ENCODE data around the gene DYNC2H1. TPM values are rescaled to one million over a fixed set of nuclear protein-coding genes. Genes with fewer than 3 reads are reported as not detected.

DYNC2H1 gene
- total RNA-seq, 1 donor from 2014 or later, result 94.2 TPM

DNA sequence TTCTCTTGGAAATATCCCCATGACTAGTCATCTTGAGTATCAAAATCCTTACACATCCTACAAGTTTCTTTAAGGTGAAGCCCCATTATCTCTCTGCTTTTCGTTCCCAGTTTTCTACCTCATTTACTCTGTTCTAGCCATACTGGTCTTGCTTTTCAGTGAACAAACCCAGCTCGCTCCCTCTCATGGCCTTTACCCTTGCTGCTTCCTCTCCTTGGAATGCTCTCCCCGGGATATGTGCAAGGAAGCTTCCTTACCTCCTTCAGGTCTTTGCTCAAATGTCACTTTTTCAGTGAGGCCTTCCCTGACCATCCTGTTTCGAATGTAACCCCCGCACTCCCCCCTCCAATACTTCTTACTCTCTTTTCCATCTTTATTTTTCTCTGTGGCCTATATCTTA is 331.8 kb downstream of the DYNC2H1 start:
- DNase-seq (ENCODE audit: low spot score in 2 of 2) (no peak), FAIRE-seq (no peak)

DNA sequence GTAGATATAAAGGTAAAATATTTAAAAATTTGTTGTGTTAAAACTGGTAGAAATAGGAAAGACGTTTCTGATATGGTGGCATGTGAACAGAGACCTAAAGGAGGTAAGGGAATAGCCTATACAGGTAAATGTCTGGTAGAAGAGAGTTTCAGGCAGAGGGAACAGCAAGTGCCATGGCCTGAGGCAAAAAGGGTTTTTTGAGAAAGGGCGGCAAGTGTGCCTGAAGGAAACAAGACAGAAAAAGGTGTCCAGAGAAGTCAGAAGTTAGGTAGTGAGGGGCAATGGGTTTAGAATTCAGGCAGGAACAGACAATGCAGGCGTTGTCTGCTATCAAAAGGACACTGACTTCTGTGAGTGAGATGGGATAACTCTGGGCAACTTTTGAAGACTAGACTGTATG is 339.7 kb downstream of the DYNC2H1 start:
- DNase-seq (ENCODE audit: low spot score in 2 of 2), result no peak
- no peak for FAIRE-seq

DNA sequence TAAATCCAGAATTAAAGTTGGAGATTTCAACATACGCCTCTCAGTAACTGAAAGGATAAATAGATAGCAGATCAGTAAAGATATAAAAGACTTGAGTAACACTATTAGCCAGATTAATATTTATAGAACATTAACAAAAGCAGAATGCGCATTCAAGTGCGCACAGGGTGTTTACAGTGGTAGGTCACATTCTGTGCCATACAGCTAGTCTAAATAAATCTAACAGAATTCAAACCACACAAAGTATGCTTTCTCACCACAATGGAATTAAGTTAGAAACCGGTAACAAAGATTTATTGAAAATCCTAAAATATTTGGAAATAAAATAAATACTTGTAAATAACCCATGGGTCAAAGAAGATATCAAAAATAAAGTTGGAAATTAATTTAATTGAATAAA is 341.0 kb downstream of the DYNC2H1 start:
- FAIRE-seq, result no peak
- DNase-seq (ENCODE audit: low spot score in 2 of 2), result no peak

DNA sequence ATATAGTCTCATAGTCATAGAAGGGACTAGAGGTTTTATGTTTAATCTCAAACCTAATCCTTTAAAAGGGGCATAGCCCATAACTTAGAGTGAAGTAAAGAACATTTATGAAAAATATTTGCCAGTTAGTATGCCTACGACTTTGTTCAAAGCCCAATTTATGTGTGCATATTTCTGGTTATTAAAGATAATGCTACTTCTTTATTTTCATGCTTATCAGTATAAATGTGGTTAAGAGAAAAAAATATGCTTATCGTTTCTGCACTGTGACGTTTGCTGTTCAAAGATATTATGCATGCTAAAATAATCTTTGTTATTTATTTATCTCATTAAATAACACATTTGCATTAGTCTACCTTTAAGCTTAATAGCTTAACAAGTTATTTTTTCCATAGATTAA is 343.9 kb downstream of the DYNC2H1 start:
- DNase-seq (ENCODE audit: low spot score in 2 of 2) (no peak), FAIRE-seq (no peak)

DNA sequence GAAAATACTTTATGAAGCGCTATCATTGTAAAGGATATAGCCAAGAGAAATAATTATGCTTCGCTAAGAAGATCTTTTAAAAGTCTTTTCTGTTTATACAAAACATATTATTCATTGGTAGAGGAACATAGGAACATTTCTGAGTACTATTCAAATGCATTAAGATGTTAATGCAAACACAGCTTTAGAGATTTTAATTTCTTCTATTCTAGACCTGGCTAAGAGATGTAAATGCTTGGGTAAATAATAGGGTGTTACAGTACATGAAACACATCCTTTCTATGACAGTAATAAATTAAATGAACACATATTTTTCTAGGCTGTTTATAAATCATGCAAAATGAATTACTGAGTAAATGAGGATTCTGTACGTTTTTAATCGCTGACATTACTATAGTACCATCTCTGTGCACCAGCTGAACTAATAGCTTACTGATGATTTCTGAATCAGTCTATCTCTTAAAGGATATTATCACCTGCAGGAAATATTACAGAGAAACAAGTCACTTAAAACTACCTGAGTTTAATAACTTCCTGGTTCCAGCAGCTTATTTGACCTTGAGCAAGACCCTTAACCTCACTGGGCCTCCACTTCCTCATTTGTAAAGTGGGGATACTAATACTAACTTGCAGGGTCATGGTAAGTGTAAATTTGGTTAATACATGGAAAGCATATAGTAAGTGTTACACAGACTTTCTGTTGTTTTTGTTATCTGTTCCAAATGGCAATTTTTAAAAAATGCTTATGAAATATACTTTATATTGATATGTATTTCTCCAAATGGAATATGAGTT is 344.9 kb downstream of the DYNC2H1 start:
- FAIRE-seq, result no peak
- DNase-seq (ENCODE audit: low spot score in 2 of 2), result no peak

DNA sequence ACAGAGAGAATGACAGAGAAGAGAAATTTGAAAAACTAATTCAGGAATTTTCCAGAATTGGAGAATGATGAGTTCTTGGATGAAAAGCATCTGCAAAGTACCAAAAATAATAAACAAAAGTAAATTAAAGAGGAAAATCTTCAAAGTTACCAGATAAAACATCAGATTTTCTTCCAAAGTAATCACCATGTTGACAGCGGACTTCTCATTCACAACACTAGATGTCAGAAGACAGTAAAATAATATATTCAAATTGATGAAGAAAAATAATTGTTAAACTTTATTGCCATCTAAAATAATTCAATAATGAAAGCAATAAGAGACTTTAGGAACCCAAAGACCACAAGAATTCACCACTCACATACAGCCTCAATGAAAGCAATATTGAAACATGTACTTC is 355.2 kb downstream of the DYNC2H1 start:
- DNase-seq (ENCODE audit: low spot score in 2 of 2), result no peak
- no peak for FAIRE-seq

DNA sequence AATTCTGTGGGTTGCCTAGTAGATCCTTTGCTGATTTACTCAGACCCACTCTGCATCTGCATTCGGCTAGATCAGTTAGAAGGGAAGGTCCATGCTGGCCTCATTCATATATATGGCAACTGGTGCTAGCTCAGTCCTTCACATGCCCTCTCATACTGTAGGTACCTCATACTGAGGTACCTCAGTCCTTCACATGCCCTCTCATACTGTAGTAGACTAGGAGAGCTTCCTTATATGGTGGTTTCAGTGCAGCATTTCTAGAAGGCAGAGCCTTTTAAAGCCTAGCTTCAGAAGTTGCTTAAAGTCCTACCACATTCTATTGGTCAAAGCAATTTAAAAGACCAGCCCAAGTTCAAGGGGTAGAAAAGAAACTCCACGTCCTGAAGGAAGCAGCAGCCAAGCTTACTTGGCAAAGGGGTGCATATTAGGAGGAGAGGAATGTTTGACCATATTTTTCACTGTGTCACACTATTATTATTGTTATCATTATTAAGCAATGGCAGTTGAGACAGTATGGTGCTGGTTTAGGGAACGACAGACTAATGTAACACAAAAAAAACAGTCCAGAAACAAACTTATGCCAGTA is 356.4 kb downstream of the DYNC2H1 start:
- no peak for FAIRE-seq
- no peak for DNase-seq (ENCODE audit: low spot score in 2 of 2)

DNA sequence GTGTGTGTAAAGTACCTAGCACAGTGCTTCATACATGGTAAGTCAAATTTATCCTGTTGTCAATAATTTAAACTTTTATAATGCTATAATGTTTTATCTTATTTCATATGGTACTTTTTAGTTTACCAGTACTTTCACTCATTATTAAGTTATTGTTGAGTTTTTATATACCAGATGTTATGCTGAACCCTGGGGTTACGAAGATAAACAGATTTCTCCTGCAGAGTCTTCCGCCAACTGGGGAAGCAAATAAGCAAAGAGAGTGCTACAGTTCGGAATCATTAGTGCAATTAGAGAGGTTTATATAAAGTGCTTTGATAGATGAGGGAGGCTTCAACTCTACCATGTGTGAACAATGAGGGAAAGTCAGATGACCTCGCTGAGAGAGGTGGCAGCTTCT is 362.3 kb downstream of the DYNC2H1 start:
- no peak for FAIRE-seq

DNA sequence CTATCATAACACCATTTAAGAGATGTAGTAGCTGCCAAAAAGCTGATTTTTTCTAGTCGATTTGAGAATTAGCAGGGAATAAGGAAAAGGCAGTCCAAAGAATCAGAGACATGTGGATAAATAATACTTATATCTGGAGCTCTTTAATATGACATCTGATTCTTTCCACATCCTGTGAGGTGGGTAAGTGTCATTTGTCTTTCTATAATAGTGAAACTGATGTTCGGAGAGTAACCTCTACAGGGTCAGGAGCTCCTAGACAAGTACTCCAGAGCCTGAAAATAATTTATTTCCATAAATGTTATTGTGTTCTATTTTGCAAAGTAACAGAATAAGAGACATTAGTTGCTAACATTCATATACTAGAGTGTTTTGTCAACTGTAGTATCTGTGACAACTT is 367.6 kb downstream of the DYNC2H1 start:
- no peak for FAIRE-seq
- DNase-seq (ENCODE audit: low spot score in 2 of 2), result no peak

More for the DNA sequence above, 362.3 kb downstream of the DYNC2H1 start:
- DNase-seq (ENCODE audit: low spot score in 2 of 2), result no peak

DNA sequence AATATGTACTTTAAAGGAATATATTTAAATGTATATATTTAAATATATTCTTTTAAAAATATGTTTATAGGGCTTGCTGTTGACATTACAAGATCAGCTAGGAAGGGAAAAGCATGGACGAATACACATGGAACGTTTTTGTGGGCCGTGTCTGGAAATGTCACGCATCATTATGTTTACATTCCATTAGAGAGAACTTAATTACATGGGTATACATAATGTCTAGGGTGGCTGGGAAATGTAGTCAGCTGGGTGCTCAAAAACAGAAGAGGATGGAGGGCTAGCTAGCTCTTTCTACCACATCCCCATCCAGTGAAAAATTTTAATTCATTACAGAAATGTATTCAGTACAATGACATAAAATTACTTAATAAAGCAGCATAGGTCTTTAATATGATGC is 371.2 kb downstream of the DYNC2H1 start:
- no peak for FAIRE-seq
- DNase-seq (ENCODE audit: low spot score in 2 of 2), result no peak

DNA sequence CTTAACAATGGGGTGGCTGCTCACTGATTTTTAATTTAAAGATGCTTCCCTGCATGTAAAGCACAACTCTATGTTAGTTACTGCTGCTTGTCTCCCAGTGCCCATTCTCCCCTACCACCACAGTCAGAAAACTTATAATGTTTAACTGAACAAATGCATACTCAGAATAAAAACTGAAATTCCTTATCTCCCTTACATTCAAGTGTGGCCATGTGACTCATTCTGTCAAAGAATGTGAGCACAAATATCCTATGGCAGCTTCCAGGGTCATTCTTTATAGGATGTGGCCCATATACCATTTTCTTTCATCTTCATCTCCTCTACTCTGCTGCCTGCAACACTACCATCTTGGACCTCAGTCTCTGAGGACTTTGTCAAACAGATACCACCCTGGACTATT is 374.8 kb downstream of the DYNC2H1 start:
- no peak for DNase-seq (ENCODE audit: low spot score in 2 of 2)
- no peak for FAIRE-seq

DNA sequence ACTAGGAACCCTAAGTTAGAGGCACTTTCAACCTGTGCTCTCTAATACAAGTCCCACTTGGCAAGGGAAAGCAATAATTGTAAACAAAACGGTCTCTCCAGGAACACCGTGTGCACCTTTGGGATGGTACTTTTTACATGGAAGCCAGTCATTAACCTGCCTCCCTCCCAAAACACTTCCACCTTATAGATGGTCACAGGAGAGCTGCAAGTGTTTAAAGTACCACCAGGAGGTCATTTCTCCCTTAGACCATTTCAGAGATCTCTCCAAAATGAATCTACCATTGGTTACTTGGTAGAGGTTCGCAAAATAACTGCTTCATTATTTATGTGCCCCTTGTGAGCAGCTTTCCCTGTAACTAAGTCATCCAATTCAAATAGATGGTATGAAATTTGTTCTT is 375.3 kb downstream of the DYNC2H1 start:
- no peak for DNase-seq (ENCODE audit: low spot score in 2 of 2)
- FAIRE-seq, result no peak

DNA sequence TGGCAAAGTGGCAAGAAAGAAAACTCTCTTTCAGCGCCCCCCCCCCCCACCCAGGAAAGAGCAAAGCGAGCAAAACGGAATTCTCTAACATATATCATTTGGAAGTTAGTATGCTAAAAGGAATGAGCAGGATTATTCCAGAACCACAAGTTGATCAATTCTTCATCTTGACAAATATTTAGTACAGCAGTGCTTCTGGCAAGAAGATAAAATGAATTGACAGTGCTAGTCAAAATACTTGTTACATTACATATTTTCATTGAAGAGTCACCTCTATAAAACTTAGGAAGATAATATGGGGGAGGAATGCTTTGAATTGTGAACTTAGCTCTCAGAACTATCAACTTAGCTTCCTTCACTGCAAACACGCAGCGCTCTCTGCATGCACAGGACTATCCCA is 377.4 kb downstream of the DYNC2H1 start:
- DNase-seq (ENCODE audit: low spot score in 2 of 2) (no peak), FAIRE-seq (no peak)

DNA sequence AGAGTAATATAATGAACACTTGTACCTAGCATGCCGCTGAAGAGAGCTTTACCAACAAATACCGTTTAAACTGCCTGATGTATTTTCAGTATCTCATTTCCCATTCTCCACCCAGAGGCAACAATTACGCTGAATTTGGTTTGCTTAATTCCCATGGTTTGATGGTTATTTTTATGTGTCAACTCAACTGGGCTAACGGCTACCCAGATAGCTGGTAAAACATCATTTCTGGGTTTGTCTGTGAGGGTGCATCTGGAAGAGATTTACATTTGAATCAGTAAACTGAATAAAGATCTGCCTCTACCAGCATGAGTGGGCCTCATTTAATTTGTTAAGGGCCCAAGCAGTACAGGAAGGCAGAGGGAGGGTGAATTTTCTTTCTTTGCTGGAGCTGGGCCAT is 377.9 kb downstream of the DYNC2H1 start:
- DNase-seq (ENCODE audit: low spot score in 2 of 2), result no peak
- FAIRE-seq, result no peak

DNA sequence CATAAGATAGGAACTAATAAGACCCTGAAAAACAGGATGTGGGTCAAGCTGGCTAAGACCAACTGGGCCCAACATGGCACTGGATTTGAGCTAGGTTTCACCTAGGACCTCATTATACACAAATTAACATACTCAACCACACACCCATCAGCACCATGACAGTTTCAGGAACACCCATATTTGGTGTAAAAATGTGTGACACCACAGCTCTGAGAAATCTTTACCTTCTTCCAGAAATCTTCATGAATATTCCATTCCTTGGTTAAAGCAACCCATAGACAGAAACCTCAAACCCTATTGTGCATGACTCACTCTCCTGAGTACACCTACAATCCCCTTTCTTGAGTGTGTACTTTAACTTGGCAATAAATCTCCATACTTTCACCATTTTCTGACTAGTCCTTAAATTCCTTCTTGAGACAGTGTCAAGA is 378.8 kb downstream of the DYNC2H1 start:
- DNase-seq (ENCODE audit: low spot score in 2 of 2), result no peak
- no peak for FAIRE-seq

DNA sequence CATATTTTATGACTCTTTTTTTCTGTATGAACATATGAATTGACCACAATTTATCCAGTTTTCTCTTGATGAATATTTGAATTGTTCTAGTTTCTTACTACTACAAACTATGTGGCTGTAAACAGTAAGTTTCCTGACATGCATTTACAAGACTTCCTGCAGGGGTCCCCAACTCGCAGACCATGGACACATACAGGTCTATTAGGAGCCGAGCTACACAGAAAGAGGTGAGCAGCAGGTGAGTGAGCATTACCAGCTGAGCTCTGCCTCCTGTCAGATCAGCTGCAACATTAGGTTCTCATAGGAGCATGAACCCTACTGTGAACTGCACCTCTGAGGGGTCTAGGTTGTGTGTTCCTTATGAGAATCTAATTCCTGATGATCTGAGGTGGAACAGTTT is 379.4 kb downstream of the DYNC2H1 start:
- no peak for FAIRE-seq
- no peak for DNase-seq (ENCODE audit: low spot score in 2 of 2)

DNA sequence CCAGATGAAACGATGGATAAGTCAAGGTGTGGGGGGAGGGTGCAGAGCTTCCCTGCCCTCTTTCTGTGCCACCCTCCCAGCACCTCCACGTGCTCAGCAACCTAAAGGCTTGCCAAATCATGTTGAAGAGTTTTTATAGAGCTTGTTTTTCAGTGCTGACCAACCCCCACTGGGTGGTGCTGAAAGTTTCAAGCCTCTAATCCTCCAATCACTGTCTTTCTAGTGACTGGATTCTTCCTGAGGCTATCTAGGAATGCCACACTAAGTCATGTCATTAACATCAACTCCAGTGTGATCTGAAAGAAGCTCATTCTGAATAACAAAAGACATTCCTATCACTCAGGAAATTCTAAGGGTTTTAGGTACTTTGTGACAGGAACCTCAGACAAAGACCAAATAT is 382.6 kb downstream of the DYNC2H1 start:
- FAIRE-seq (no peak), DNase-seq (ENCODE audit: low spot score in 2 of 2) (no peak)

DNA sequence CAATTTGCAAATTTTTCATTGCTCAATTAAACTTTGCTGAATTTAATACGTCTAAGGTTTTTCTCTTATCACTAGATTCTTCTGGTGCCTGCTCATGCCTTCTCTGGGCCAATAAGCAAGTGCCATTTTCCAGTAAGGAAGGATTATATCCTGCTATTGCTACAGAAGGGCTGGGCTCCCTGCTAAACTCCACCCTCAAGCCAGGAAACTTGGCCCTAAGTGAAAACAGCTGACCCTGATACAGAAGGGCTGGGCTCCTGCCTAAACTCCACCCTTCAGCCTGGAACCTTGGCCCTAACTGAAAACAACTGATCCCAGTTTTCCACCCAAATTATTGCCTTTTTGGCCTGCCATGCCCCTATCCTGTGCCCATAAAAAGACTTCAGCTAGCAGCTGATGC is 385.3 kb downstream of the DYNC2H1 start:
- DNase-seq (ENCODE audit: low spot score in 2 of 2), result no peak
- no peak for FAIRE-seq

DNA sequence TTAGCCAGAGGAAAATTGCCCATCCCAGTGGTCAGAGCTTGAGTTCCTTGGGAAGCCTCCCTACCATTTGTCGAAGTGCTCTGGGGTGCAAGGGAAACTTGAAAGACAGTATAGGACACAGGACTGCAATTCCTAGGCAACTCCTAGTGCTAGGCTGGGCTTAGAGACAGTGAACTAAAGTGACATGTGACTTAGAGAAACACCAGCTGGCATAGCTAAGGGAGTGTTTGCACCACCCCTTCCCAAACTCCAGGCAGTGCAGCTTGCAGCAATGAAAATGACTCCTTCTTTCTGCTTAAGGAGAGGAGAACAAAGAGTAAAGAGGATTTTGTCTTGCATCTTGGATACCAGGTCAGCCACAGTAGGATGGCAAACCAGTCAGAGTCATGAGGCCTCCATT is 388.0 kb downstream of the DYNC2H1 start:
- no peak for FAIRE-seq
- DNase-seq (ENCODE audit: low spot score in 2 of 2), result no peak

DNA sequence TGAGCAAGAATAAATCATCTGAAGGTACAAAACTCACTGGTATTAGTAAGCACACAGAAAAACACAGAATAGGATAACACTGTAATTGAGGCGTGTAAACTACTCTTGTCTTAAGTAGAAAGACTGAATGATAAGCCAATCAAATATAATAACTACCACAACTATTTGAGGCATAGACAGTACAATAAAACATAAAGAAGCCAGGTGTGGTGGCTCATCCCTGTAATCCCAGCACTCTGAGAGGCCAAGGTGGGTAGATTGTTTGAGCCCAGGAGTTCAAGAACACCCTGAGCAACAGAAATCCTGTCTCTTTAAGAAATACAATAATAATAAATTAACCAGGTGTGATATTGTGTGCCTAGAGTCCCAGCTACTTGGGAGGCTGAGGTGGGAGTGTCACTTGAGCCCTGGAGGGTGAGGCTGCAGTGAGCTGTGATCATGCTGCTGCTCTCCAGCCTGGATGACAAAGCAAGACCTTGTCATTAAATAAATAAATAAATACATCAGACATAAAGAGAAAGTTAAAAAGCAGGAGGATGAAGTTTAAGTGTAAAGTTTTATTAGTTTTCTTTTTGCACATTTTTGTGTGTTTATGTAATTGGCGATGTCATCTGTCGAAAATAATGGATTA is 390.6 kb downstream of the DYNC2H1 start:
- FAIRE-seq (no peak), DNase-seq (ENCODE audit: low spot score in 2 of 2) (no peak)

DNA sequence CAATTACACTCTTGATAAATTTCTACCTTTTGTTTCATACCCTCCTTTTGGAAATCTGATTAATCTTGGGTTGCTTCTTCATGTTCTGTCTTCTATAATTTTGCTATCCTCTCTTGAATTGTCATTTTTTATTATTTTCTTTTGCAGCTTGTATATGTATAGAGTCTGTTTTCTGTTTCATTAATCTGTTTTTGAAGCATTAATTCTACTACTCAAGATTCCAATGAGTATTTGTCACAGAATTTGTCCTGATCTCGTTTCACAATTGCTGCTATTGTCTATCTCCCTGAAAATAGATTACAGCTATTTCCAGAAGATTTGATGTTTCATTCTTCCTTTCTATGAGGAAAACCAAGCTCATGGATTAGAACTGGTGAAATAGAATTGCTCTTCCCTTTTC is 406.1 kb downstream of the DYNC2H1 start:
- DNase-seq (ENCODE audit: low spot score in 2 of 2) (no peak), FAIRE-seq (no peak)

DNA sequence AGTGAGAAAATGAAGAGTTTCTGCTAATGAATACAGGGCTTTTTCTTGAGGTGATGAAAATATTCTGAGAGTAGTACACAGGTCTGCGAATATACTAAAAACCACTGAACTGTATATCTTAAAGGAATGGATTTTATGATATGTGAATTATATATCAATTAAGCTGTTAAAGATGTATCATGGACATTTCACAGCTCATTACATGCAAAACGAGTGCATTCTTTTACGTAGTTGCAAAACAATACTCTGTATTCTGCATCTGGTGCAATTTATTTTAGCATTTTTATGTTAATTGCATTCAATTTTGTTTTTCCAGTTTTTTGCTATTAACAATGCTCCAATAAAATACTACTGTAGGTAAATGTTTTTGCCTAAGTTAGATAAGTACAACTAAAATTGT is 411.6 kb downstream of the DYNC2H1 start:
- DNase-seq (ENCODE audit: low spot score in 2 of 2), result no peak
- no peak for FAIRE-seq

Data from frontal cortex (tissue), 4 donors.